ENCODE measurements around the gene GATA3.

GATA3 gene

GRCh38 chr10:8103543-8103942 is 49.1 kb downstream of the GATA3 start:
- TF ChIP-seq CTCF (IDR thresholded peaks at IDR 0.05) (no peak), ZFX (IDR thresholded peaks at IDR 0.05; ENCODE audit: borderline replicate concordance) (no peak)
- no peak overlapping the region for H3K27ac ChIP-seq

- H3K27ac ChIP-seq, result no peak overlapping the region
Observed at GRCh38 chr10:8104005-8104404, 49.5 kb downstream of the GATA3 start.

GRCh38 chr10:8104721-8105120 is 50.2 kb downstream of the GATA3 start:
- TF ChIP-seq CTCF (IDR thresholded peaks at IDR 0.05) (no peak), ZFX (IDR thresholded peaks at IDR 0.05; ENCODE audit: borderline replicate concordance) (no peak)

More at GRCh38 chr10:8104005-8104404, 49.5 kb downstream of the GATA3 start:
- TF ChIP-seq CTCF (IDR thresholded peaks at IDR 0.05) (no peak), ZFX (IDR thresholded peaks at IDR 0.05; ENCODE audit: borderline replicate concordance) (no peak)

GRCh38 chr10:8105932-8106331 is 51.4 kb downstream of the GATA3 start:
- no peak for TF ChIP-seq CTCF (IDR thresholded peaks at IDR 0.05)
- no peak for TF ChIP-seq ZFX (IDR thresholded peaks at IDR 0.05; ENCODE audit: borderline replicate concordance)
- no peak overlapping the region for H3K27ac ChIP-seq

More at GRCh38 chr10:8104721-8105120, 50.2 kb downstream of the GATA3 start:
- H3K27ac ChIP-seq, result no peak overlapping the region

GRCh38 chr10:8112230-8112905 is 57.9 kb downstream of the GATA3 start:
- TF ChIP-seq ZFX (IDR thresholded peaks at IDR 0.05; ENCODE audit: borderline replicate concordance) (no peak), CTCF (IDR thresholded peaks at IDR 0.05) (no peak)
- H3K27ac ChIP-seq, result no peak overlapping the region

GRCh38 chr10:8112942-8113442 is 58.5 kb downstream of the GATA3 start:
- H3K27ac ChIP-seq, result no peak overlapping the region
- TF ChIP-seq CTCF (IDR thresholded peaks at IDR 0.05), result no peak
- TF ChIP-seq ZFX (IDR thresholded peaks at IDR 0.05; ENCODE audit: borderline replicate concordance), result no peak

- no peak overlapping the region for H3K27ac ChIP-seq
- TF ChIP-seq ZFX (IDR thresholded peaks at IDR 0.05; ENCODE audit: borderline replicate concordance) (no peak), CTCF (IDR thresholded peaks at IDR 0.05) (no peak)
Observed at GRCh38 chr10:8113616-8114015, 59.1 kb downstream of the GATA3 start.

Data from 22Rv1 (cell line).